ENCODE measurements around the gene PHF2.

DNA sequence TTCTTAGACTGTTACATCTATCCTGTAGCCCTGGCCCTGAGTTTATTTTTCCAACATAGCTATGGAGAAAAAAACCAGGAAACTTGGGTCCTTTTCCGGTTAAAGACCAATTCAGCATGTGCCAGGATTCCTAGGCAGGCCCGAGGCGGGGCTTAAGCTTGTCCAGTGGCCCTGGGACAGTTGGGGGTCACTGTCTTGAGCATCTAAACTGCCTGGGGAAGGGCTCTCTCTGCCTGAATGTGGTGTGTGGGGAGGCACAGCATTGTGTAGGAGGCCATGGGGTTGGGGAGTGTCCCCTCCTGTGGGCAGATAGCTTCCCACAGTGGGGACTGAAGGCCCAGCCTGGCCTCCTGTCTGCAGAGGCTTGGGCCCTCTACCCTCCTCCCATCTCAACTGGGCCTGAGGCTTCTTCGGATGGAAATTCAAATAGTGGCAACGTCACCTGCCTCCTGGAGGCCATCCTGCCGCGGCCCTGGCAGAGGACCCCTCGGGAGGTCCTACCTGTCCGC lies 88.8 kb downstream of the PHF2 start:
- TF ChIP-seq, protein P1, sequence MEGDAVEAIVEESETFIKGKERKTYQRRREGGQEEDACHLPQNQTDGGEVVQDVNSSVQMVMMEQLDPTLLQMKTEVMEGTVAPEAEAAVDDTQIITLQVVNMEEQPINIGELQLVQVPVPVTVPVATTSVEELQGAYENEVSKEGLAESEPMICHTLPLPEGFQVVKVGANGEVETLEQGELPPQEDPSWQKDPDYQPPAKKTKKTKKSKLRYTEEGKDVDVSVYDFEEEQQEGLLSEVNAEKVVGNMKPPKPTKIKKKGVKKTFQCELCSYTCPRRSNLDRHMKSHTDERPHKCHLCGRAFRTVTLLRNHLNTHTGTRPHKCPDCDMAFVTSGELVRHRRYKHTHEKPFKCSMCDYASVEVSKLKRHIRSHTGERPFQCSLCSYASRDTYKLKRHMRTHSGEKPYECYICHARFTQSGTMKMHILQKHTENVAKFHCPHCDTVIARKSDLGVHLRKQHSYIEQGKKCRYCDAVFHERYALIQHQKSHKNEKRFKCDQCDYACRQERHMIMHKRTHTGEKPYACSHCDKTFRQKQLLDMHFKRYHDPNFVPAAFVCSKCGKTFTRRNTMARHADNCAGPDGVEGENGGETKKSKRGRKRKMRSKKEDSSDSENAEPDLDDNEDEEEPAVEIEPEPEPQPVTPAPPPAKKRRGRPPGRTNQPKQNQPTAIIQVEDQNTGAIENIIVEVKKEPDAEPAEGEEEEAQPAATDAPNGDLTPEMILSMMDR (conservative IDR thresholded peaks at IDR 0.05; ENCODE audit: low read length), result no peak
- no peak for TF ChIP-seq EZH2phosphoT487 (IDR thresholded peaks at IDR 0.05; ENCODE audit: borderline replicate concordance, low read depth, low read length)
